GM18951 (cell line): ENCODE measurements around the gene FPR2.

ENCODE experiments used
- POLR2A ChIP-seq: IDR thresholded peaks from 4 replicates; pipeline ENCODE4 v1.6.1; 2011; ENCODE audit warnings: mild to moderate bottlenecking; ENCODE audit not compliant: insufficient read length, insufficient read depth; ENCODE audit errors: extremely low read depth
- in situ Hi-C: fragments of 300-500 bp; cut with MboI; formaldehyde crosslinking; loops from one replicate; pipeline ENCODE4 v1.12.0; 2022; ENCODE audit warnings: low sequenced_read_pairs, mixed read lengths, inconsistent platforms; ENCODE audit not compliant: unreplicated experiment

Gene FPR2

DNA sequence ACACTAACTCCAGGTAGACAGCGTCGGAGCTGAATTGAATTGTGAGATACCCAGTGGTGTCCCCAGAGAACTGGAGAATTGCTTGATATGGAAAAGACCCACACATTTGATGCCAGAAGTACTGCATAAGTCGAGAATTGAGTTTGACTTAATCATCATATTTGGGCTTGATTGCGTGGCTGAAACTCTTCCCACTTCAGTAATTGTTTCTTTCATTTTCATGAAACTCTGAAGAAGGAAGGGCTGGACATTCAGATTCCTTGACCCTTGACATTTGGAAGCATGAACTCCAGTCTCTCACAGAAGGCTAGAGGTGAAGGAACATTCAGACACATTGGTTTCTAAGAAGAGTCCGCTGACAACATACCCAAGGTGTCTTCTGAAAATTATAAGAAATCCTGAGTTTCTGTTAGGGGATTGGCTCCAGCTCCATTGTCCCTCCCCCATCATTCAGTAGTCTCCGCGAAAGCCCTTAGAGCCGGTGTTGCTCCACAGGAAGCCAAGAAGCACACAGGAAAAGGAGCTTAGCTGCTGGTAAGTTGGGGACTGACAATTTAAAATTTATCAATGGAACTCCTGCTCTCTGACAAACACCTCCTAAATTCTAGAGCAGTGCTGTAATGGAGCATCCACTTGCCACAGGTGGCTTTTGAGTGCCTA lies at the start of gene FPR2:
FPR2 (plus strand) TSS at position 484 of the 660 bp plus-strand sequence. CDS start 7,479 bp downstream, outside the sequence.
- in situ Hi-C loops, result no loop called here
- TF ChIP-seq POLR2A, result no peak

- in situ Hi-C loops, result no loop called here
- no peak for TF ChIP-seq POLR2A
Observed at GRCh38 chr19:51711702-51712101, 49.3 kb upstream of the FPR2 start.

- in situ Hi-C loops, result no loop called here
- no peak for TF ChIP-seq POLR2A
Observed at GRCh38 chr19:51712461-51713081, 48.4 kb upstream of the FPR2 start.

GRCh38 chr19:51713319-51714285 lies 47.4 kb upstream of the FPR2 start:
- in situ Hi-C loops, result no loop called here
- TF ChIP-seq POLR2A, result no peak

GRCh38 chr19:51714848-51715247 lies 46.1 kb upstream of the FPR2 start:
- in situ Hi-C loops, result no loop called here

DNA sequence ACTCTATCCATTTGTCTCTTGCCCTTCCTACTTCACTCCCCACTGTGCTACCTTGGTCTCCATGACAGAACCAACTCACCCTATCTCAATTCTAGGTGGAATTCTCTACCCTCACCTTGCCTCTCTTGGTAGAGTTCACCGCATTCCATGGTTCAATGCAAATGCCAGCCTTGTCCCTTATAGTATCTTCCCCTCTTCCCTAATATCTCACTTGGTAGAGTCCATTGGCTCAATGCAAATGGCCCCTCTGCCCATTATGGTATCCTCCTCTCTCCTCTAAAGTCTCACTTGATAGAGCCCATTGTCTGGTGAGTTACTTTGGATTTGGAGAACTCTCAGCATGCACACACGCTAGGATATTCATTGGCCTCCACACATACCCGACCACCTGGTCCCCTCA lies 45.1 kb upstream of the FPR2 start:
- in situ Hi-C loops, result no loop called here
- TF ChIP-seq POLR2A, result no peak

More at GRCh38 chr19:51714848-51715247, 46.1 kb upstream of the FPR2 start:
- no peak for TF ChIP-seq POLR2A

GRCh38 chr19:51716925-51717324 lies 44.1 kb upstream of the FPR2 start:
- in situ Hi-C loops, result no loop called here
- no peak for TF ChIP-seq POLR2A

DNA sequence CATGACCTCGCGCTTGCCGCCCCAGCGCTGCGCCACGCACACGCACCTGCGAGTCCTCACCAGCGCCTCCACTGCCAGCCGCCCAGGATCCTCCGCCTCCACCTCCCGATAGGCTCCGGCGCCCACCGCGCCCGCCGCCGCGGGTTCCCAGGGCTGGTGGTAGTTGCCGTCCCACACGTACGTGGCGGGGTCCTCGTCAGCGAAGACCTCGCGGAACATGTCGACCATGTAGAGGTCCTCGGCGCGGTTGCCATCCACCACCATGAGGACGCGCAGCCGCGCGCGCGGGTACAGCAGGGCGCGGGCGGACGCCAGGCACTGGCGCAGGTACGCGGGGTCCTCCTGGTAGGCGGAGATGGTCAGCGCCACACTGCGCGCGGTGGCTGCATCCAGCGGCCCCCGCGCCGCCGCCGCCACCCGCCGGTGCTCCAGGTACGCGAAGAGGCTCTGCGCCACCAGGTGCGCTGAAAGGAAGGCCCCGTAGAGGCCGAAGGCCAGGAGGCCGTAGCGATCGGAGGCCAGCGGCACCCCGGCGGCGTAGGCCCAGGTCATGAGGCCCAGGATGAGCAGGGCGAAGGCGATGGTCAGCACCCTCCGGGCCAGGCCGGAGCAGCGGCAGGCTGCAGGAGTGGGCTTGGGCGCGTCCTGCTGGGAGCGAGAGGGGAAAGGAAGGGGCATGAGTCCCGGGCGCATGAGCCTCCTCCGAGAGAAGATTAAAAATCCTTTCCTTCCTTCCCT lies 41.6 kb upstream of the FPR2 start:
- TF ChIP-seq POLR2A, result no peak
- in situ Hi-C loops, result no loop called here

DNA sequence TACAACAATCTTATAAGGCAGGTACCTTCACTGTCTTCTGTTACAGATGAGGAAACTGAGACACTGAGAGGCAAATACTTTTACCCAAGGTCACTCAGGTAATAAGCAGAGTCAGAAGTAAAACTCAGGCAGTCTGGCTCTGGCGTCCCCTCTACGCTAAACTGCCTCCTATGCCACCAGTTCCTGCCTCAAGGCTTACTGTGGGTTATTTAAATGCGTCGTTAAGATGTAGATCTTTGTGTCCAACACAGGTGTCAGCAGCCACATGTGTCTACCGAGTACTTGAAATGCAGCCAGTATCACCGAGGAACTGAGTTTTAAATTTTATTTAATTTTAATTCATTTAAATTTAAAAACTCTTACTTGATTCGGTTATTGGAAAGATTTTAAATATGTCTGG lies 39.1 kb upstream of the FPR2 start:
- in situ Hi-C loops, result no loop called here
- TF ChIP-seq POLR2A, result no peak

DNA sequence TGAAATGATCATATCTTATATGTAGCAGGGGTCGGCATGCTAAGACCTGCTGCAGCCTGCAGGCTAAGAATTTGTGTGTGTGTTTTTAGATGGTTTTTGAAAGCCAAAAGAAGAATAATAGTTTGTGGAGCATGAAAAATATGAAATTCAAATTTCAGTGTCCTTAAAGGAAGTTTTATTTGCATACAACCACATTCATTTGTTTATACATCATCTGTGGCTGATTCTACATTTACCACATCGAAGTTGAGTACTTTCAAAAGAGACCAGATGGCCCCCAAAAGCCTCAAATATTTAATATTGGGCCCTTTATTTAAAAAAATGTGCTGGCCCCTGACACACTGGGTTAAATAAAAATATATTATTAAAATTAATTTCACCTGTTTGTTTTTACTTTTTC lies 38.5 kb upstream of the FPR2 start:
- in situ Hi-C loops, result no loop called here

GRCh38 chr19:51724543-51724942 lies 36.4 kb upstream of the FPR2 start:
- in situ Hi-C loops, result no loop called here
- no peak for TF ChIP-seq POLR2A

More for the DNA sequence above, 38.5 kb upstream of the FPR2 start:
- TF ChIP-seq POLR2A, result no peak

- no peak for TF ChIP-seq POLR2A
- in situ Hi-C loops, result no loop called here
Observed at GRCh38 chr19:51726049-51726448, 34.9 kb upstream of the FPR2 start.
